CD14-positive monocyte (primary cell): ENCODE data around the gene EMILIN1. TPM values are rescaled to one million over a fixed set of nuclear protein-coding genes. Genes with fewer than 3 reads are reported as not detected.
A peak's percentile ranks its signal among the peaks of the same experiment; 100 is the strongest.

Source experiments
- DNase-seq, 3 donors: peaks; one replicate each; pipeline ENCODE4 v3.0.0-alpha.2; 2011 to 2022
- H2AFZ ChIP-seq: 2 replicates; pipeline ENCODE4 v1.6.0; 2012; ENCODE audit warnings: mild to moderate bottlenecking, low read depth, low read length, inconsistent platforms; ENCODE audit not compliant: insufficient read depth, poor library complexity, severe bottlenecking
- H3K27ac ChIP-seq, 2 donors: 1 replicate in 1 of 2; 2 replicates in 1 of 2; pipeline ENCODE4 v1.5.1; 2012 to 2013; ENCODE audit warnings: low read length in 2 of 2, control low read depth in 1 of 2, inconsistent platforms in 1 of 2, low read depth in 1 of 2, mild to moderate bottlenecking in 1 of 2
- H3K27me3 ChIP-seq, 2 donors: one replicate each; pipeline versions ENCODE4 v1.6.0 to v1.6.1; 2011 to 2013; ENCODE audit warnings: low read length in 2 of 2; ENCODE audit not compliant: control insufficient read depth in 2 of 2, insufficient read depth in 2 of 2
- H3K36me3 ChIP-seq, 2 donors: replicated peaks in 1 of 2; 1 replicate in 1 of 2; 2 replicates in 1 of 2; pipeline versions ENCODE4 v1.5.1 to v1.6.1; 2012 to 2013; ENCODE audit warnings: low read length in 2 of 2, control low read depth in 1 of 2, inconsistent platforms in 1 of 2, mild to moderate bottlenecking in 1 of 2; ENCODE audit not compliant: insufficient read depth in 2 of 2, control insufficient read depth in 1 of 2
- H3K4me1 ChIP-seq, 2 donors: 1 replicate in 1 of 2; 2 replicates in 1 of 2; pipeline versions ENCODE4 v1.5.1 to v1.6.1; 2012 to 2013; ENCODE audit warnings: low read length in 2 of 2, control low read depth in 1 of 2, inconsistent platforms in 1 of 2, mild to moderate bottlenecking in 1 of 2, moderate library complexity in 1 of 2; ENCODE audit not compliant: insufficient read depth in 2 of 2, control insufficient read depth in 1 of 2
- H3K4me2 ChIP-seq: replicated peaks from 2 replicates; pipeline ENCODE3; 2012; ENCODE audit warnings: low read length, moderate library complexity, mild to moderate bottlenecking; ENCODE audit not compliant: poor library complexity, severe bottlenecking; ENCODE audit errors: extremely low read depth
- H3K4me3 ChIP-seq, 3 experiments: fragments of 200-600 bp in 1 of 3; sonication (generic) in 1 of 3; replicated peaks in 1 of 3; 1 replicate in 2 of 3; 2 replicates in 1 of 3; pipeline ENCODE4 v1.5.1; 2011 to 2013; ENCODE audit warnings: low read length in 3 of 3, mild to moderate bottlenecking in 3 of 3, control low read depth in 2 of 3, low read depth in 2 of 3, inconsistent platforms in 1 of 3, moderate library complexity in 1 of 3
- H3K79me2 ChIP-seq: 2 replicates; pipeline ENCODE4 v1.6.0; 2012; ENCODE audit warnings: mild to moderate bottlenecking, control low read depth, inconsistent platforms, low read length, moderate library complexity; ENCODE audit not compliant: insufficient read depth
- H3K9ac ChIP-seq: 2 replicates; pipeline ENCODE4 v1.6.0; 2017; ENCODE audit warnings: low read length, mild to moderate bottlenecking; ENCODE audit not compliant: insufficient read depth, poor library complexity, severe bottlenecking
- H3K9me3 ChIP-seq, 2 donors: replicated peaks in 1 of 2; 1 replicate in 1 of 2; 2 replicates in 1 of 2; pipeline versions ENCODE4 v1.5.1 to v1.6.1; 2012 to 2013; ENCODE audit warnings: low read length in 2 of 2, control low read depth in 1 of 2; ENCODE audit not compliant: control insufficient read depth in 1 of 2, insufficient read depth in 1 of 2
- H4K20me1 ChIP-seq: 2 replicates; pipeline ENCODE4 v1.6.0; 2012; ENCODE audit warnings: mild to moderate bottlenecking, low read length, control low read depth, moderate library complexity; ENCODE audit not compliant: insufficient read depth
- H3K27ac Mint-ChIP-seq, 7 donors: one replicate each; pipeline ENCODE4 v1.8.0; 2020; ENCODE audit warnings: mild to moderate bottlenecking in 7 of 7, mixed read lengths in 7 of 7, moderate library complexity in 6 of 7, inconsistent platforms in 2 of 7
- H3K27me3 Mint-ChIP-seq, 3 donors: one replicate each; pipeline ENCODE4 v1.8.0; 2021 to 2022; ENCODE audit warnings: low read depth in 3 of 3, mild to moderate bottlenecking in 3 of 3, mixed read lengths in 3 of 3, moderate library complexity in 3 of 3, inconsistent platforms in 1 of 3
- H3K36me3 Mint-ChIP-seq, 2 donors: one replicate each; pipeline ENCODE4 v1.8.0; 2020; ENCODE audit warnings: mixed read lengths in 2 of 2, inconsistent platforms in 1 of 2, mild to moderate bottlenecking in 1 of 2
- H3K4me1 Mint-ChIP-seq: one replicate; pipeline ENCODE4 v1.8.0; 2020; ENCODE audit warnings: mild to moderate bottlenecking, mixed read lengths
- H3K4me3 Mint-ChIP-seq, 2 donors: one replicate each; pipeline ENCODE4 v1.8.0; 2020; ENCODE audit warnings: mild to moderate bottlenecking in 2 of 2, mixed read lengths in 2 of 2, moderate library complexity in 1 of 2
- H3K9me3 Mint-ChIP-seq, 7 donors: one replicate each; pipeline ENCODE4 v1.8.0; 2020 to 2022; ENCODE audit warnings: mixed read lengths in 7 of 7, mild to moderate bottlenecking in 6 of 7, moderate library complexity in 6 of 7, inconsistent platforms in 2 of 7
- WGBS: methylation state at CpG from one replicate; pipeline ENCODE4 v1.1.5; 2013; ENCODE audit warnings: missing lambda C conversion rate; ENCODE audit not compliant: insufficient coverage; 5-methylcytosine and 5-hydroxymethylcytosine counted together
- intact Hi-C, 2 donors: fragments of 100-400 bp; cut with micrococcal nuclease; formaldehyde crosslinking; loops; one replicate each; pipeline versions ENCODE4 v1.15.0 to v1.15.1; 2023
- polyA plus RNA-seq, 3 donors: library from polyadenylated mRNA; depleted of rRNA in 1 of 3; unstranded in 2 of 3; stranded (reverse) in 1 of 3; fragments of 300-500 nt in 2 of 3; fragments of >200 nt in 1 of 3; fragmentation: Illumina TruSeq in 2 of 3; gene quantifications; 1 replicate in 2 of 3; 2 replicates in 1 of 3; pipeline ENCODE4 v1.2.3, GENCODE V29; 2012 to 2021
- TF ChIP-seq, protein P1 (sequence below): fragments of 200-600 bp; IDR thresholded peaks from one replicate; pipeline ENCODE4 v1.8.0; 2022; ENCODE audit warnings: antibody characterized with exemption, mild to moderate bottlenecking

The EMILIN1 gene
- polyA plus RNA-seq, 3 donors: 0.43 to 1.0 (median 0.44) TPM

DNA sequence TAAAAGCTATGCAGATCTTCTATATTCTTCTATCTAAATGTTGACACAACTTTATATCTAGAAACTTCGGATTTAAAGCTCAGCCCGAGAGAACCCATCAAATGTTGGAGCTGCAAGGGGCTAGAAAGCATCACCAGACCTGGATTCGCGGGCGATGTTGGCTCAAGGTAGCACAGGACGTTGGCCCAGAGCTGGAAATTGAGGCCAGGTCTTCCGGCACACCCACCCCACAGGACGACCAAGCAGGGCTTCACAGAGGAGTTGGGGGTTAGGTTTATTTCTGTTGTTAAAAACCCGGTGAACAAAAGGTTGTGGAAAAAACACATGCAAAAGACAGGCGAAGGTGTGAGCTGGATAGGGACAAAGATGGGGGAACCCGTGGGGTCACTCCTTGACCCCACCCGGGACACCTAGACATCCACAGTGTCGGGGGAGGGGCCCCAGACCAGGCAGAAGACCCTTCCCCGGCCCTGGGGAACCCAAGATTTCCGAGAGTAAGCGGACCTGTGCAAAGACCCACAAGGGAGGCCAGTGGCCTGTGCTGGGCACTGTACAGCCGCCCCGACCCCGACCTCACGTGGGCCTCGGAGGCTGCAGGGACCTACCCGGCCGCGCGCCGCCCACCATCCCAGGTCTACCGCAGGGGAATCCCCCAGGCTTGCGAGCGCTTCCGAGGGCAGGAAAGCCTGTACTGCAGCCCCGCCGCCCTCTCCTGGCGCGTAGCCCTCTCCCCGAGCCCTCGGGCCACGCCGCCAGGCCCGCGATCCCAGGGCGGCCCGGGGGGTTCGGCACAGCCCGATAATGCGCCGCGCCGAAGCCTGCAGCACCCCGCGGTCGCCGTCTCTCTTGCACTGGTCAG, 28.8 kb upstream of the EMILIN1 start:
- H3K9me3 ChIP-seq: no peaks in the 10 kb centered on the region
- H3K4me1 Mint-ChIP-seq: peaks cover 19% of the 10 kb centered on the region
- H3K36me3 ChIP-seq: peaks cover 0 to 6% of the 10 kb centered on the region in 2 donors
- H3K4me3 Mint-ChIP-seq: peak overlapping the region; percentile 97
- peak in 2 of 3 donors; percentile 9 to 43 for DNase-seq
- H4K20me1 ChIP-seq: no peaks in the 10 kb centered on the region
- intact Hi-C loops: loop anchor here (5.0 kb wide), 1 partner anchor 38 kb away; the partner anchor contains the start of gene KHK (in 2 of the 2)
- 7% methylated on average over 47 of the region's 52 CpGs for WGBS
- no peaks in the 10 kb centered on the region for H3K79me2 ChIP-seq
- H3K27me3 ChIP-seq: peaks cover 0 to 6% of the 10 kb centered on the region in 2 donors
- peak overlapping the region; percentile 59 to 85 (median 64) for H3K4me3 ChIP-seq
- H3K4me1 ChIP-seq: peaks cover 19 to 30% of the 10 kb centered on the region in 2 donors
- H3K27ac ChIP-seq: no peak overlapping the region
- H3K27me3 Mint-ChIP-seq: peaks cover 5 to 15% (median 12%) of the 10 kb centered on the region in 3 donors
- H3K9me3 Mint-ChIP-seq: no peaks in the 10 kb centered on the region
- TF ChIP-seq, protein P1, sequence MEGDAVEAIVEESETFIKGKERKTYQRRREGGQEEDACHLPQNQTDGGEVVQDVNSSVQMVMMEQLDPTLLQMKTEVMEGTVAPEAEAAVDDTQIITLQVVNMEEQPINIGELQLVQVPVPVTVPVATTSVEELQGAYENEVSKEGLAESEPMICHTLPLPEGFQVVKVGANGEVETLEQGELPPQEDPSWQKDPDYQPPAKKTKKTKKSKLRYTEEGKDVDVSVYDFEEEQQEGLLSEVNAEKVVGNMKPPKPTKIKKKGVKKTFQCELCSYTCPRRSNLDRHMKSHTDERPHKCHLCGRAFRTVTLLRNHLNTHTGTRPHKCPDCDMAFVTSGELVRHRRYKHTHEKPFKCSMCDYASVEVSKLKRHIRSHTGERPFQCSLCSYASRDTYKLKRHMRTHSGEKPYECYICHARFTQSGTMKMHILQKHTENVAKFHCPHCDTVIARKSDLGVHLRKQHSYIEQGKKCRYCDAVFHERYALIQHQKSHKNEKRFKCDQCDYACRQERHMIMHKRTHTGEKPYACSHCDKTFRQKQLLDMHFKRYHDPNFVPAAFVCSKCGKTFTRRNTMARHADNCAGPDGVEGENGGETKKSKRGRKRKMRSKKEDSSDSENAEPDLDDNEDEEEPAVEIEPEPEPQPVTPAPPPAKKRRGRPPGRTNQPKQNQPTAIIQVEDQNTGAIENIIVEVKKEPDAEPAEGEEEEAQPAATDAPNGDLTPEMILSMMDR: no peak
- peak overlapping the region; percentile 90 for H3K4me2 ChIP-seq
- peak overlapping the region; percentile 97 for H2AFZ ChIP-seq
- peak overlapping the region; percentile 67 for H3K9ac ChIP-seq
- H3K27ac Mint-ChIP-seq: peak overlapping the region in 4 of 7 donors; percentile 14 to 95 (median 31)
- H3K36me3 Mint-ChIP-seq: peaks cover 0 to 9% of the 10 kb centered on the region in 2 donors

DNA sequence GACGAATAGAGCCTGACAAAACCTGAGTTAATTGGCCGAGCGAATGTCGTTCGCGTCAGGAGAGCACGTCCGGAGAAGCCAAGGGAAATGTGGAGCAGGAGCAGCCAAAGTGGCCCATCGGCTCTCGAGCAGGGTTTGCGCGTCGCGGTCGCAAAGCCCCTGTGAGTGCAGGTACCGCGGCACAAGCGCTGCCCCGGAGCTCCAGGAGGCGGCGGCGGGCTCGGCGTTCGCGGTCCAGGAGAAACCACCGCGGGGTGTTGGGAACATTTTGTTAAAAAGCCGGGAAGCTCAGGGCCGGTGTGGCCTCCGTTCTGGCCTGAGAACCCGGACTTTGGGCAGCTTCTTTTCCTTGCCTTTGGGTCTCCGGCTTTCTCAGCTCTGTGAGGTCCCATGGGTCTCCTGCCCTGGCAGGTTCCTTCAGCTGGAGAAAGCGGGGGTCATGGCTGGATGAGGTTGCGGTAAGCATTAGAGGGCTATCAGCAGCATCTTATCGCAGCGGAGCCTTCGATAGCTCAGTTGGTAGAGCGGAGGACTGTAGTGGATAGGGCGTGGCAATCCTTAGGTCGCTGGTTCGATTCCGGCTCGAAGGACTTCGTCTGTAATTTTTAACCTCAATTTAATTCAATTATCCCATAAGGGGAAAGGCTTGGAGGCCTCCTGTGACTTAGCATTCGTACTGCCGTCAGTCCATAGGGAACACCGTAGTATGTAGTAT, 28.0 kb upstream of the EMILIN1 start:
- intact Hi-C loops: loop anchor here (5.0 kb wide), 1 partner anchor 37 kb away; the partner anchor contains the start of gene KHK (in 2 of the 2)

More for the DNA sequence above, 28.0 kb upstream of the EMILIN1 start:
- Mint-ChIP-seq H3K27me3 (peaks cover 5 to 15% (median 12%) of the 10 kb centered on the region in 3 donors), H3K27ac (peak overlapping the region; percentile 35 to 95 (median 89)), H3K9me3 (no peaks in the 10 kb centered on the region), H3K4me3 (peak overlapping the region; percentile 97), H3K4me1 (peaks cover 19% of the 10 kb centered on the region), H3K36me3 (peaks cover 6 to 16% of the 10 kb centered on the region in 2 donors)
- H2AFZ ChIP-seq: peak overlapping the region; percentile 97
- no peaks in the 10 kb centered on the region for H4K20me1 ChIP-seq
- H3K4me3 ChIP-seq: peak overlapping the region; percentile 59 to 85 (median 64)
- TF ChIP-seq, protein P1: peak; percentile 28
- no peaks in the 10 kb centered on the region for H3K79me2 ChIP-seq
- H3K4me2 ChIP-seq: peak overlapping the region; percentile 90
- peaks cover 4 to 14% of the 10 kb centered on the region in 2 donors for H3K36me3 ChIP-seq
- H3K9me3 ChIP-seq: no peaks in the 10 kb centered on the region
- H3K4me1 ChIP-seq: peaks cover 19 to 30% of the 10 kb centered on the region in 2 donors
- DNase-seq: peak; percentile 84 to 92 (median 86)
- peaks cover 0 to 6% of the 10 kb centered on the region in 2 donors for H3K27me3 ChIP-seq
- H3K27ac ChIP-seq: peak overlapping the region in 1 of 2 donors; percentile 75
- peak overlapping the region; percentile 67 for H3K9ac ChIP-seq
- 0% methylated on average over 36 of the region's 48 CpGs for WGBS
